ENCODE results near the gene TGIF2. TPM values are rescaled to one million over a fixed set of nuclear protein-coding genes. Genes with fewer than 3 reads are reported as not detected.

TGIF2 gene
- total RNA-seq, 1 donor = 3.1 TPM

GRCh38 chr20:36542516-36543183 is 30.7 kb upstream of the TGIF2 start:
- TF ChIP-seq CTCF (IDR thresholded peaks at IDR 0.05; ENCODE audit: insufficient read depth, low read length) = no peak
- peak overlapping the region; percentile 86 for H3K4me3 ChIP-seq (ENCODE audit: low read depth, low read length)
- DNase-seq (ENCODE audit: low read depth) = no peak

DNA sequence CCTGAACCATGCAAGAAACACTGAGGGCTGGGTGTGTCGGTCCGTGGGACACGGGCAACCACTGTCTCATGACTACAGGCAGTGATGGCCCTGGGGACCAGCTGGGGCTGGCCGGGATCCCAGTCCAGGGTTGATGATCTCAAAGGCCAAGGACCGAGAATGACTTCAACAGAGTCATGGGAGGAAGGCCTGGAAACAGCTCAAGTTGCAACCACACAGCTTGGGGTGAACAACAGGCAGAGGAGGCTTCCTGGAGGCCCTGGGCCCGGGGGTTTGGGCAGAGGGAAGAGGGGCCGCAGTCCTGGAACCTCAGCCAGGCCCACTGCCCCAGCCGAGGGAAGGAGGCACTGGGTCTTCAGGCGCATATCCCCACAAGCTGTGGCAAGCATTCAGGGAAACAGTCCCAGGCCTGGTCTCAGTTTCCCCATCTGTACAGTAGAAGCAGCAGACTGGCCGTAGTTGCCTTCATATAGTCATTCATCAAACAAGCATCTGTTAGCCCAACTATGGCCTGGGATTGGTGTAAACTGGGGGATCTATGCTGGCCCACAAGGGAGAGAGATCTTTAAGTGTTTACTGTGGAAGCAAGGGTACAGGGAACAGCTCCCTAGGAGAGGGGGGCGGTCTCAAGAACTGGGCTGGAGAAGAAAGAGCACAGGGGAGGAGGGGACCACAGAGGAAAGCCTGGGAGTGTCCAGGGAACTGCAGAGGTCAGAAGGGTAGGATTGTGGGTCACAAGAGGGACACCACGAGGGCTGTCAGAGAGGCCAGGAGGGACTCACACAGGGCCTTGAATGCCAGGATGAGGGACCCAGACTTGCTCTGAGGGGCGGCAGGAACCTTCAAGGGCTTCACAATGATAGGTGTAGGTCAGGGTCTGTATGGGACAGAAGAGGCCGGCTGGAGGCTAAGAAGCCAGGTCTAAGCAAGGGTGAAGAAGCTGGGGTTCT is 29.9 kb upstream of the TGIF2 start:
- DNase-seq (ENCODE audit: low read depth) = peak; percentile 72
- H3K4me3 ChIP-seq (ENCODE audit: low read depth, low read length) = peak overlapping the region; percentile 86
- TF ChIP-seq CTCF (IDR thresholded peaks at IDR 0.05; ENCODE audit: insufficient read depth, low read length) = no peak

DNA sequence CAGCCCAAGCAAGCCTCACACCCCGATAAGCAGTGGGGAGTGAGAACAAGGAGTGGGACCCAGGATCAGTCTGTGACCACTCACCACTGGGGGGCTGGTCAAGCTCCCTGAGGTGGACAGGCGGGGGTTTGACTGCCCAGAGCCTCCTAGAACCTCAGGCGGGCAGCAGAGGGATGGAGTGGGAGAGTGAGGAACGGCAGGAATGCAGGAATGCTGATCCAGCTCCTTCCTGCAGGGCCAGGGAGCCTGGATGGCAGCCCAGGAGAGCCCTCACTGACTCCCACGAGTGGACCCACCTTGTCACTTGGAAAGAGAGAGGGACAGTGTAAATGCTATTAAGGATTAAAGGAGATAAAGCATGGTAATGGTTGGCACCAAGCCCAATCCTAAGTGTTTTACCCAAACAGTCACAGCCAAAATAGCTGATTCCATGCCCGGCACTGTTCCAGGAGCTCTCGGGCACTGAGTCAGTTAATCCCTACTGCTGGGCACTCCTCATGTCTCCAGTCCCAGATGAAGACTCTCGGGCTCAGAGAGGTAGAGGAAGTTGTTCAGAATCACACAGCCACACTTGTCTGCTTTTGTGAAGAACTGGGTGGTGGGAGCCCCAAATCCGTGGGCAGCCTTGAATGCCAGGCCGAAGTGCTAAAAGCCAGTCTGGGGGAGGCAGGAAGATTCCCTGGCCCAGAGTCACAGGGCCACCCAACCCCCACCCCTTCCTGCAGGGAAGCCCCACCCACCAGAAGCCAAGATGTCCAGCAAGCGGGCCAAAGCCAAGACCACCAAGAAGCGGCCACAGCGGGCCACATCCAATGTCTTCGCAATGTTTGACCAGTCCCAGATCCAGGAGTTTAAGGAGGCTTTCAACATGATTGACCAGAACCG is 29.0 kb upstream of the TGIF2 start:
- peak overlapping the region; percentile 44 for H3K4me3 ChIP-seq (ENCODE audit: low read depth, low read length)
- peak; percentile 14 for TF ChIP-seq CTCF (IDR thresholded peaks at IDR 0.05; ENCODE audit: insufficient read depth, low read length)
- peak; percentile 80 for DNase-seq (ENCODE audit: low read depth)

DNA sequence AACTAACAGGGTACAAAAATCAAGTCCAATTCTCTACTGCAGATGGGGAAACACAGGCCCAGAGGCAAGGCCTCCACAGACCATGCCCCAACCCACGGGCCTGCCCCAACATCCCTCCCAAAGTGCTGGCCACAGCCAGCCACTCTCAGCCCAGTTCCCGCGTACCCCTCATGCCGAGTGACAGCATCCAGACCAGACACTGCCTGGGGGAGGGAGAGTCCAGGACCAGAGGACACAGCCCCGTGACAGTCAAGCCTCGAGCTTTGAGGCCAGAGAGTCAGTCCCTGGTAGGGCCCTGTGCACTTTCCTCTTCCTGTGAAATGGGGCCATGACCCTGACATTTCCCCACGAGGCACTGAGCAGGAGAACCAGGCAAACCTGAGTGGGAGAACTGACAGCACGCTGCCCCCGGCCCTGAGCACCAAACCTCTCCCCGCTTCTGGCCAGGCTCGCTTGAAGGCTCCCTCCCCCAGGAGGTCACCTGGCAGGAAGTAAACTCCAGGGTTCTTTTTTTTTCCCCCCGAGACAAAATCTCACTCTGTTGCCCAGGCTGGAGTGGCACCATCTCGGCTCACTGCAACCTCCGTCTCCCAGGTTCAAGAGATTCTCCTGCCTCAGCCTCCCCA is 27.2 kb upstream of the TGIF2 start:
- no peak overlapping the region for H3K4me3 ChIP-seq (ENCODE audit: low read depth, low read length)
- no peak for TF ChIP-seq CTCF (IDR thresholded peaks at IDR 0.05; ENCODE audit: insufficient read depth, low read length)
- DNase-seq (ENCODE audit: low read depth) = no peak

DNA sequence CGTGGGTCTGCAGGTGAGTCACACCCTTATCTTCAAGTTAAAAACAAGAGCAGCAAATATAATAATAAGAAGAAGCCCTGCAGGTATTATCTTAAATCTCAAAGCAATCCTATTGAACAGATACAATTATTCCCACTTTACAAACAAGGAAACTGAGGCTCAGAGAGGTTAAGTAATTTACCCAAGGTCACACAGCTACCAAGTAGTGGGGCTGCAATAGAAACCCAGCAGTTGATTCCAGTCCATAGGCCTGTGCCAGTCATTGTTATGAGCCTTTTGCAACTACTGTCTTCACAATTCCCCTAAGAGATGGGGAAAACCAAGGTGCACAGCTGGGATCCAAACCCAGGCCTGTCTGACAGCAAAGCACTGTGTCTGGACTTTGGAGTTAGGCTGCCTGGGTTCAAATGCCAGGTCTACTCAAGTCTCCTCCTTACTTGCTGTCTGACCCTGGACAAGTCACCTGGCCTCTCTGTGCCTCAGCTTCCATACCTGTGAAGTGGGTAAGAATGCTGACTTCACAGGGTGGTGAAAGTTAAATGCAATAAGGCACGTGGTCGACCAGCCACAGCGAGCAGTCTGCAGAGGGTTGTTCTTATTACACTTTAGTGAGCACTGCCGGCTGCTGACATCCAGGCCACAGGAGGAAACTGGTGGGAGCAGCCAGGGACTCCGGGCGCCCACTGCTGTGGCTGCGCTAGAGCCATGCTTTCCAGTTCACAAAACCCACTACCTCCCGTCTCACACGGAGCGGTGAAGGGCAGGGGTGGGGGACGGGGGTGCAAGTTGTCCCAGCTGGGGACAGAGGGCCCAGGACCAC is 26.0 kb upstream of the TGIF2 start:
- TF ChIP-seq CTCF (IDR thresholded peaks at IDR 0.05; ENCODE audit: insufficient read depth, low read length) = no peak
- H3K4me3 ChIP-seq (ENCODE audit: low read depth, low read length) = no peak overlapping the region
- DNase-seq (ENCODE audit: low read depth) = no peak

Data from fibroblast of the aortic adventitia (primary cell).